AG09319 (cell line): Measurements from ENCODE around the gene ARHGAP26.

ENCODE experiments used
- DNase-seq: peaks from one replicate; pipeline ENCODE4 v3.0.0-alpha.2; 2010; ENCODE audit warnings: low read depth; ENCODE audit errors: extremely low read depth
- TF ChIP-seq, protein P1 (sequence below): IDR thresholded peaks from 2 replicates; pipeline ENCODE4 v1.5.1; 2011; ENCODE audit warnings: low read depth, mild to moderate bottlenecking, inconsistent platforms, low read length, moderate library complexity

The ARHGAP26 gene

DNA sequence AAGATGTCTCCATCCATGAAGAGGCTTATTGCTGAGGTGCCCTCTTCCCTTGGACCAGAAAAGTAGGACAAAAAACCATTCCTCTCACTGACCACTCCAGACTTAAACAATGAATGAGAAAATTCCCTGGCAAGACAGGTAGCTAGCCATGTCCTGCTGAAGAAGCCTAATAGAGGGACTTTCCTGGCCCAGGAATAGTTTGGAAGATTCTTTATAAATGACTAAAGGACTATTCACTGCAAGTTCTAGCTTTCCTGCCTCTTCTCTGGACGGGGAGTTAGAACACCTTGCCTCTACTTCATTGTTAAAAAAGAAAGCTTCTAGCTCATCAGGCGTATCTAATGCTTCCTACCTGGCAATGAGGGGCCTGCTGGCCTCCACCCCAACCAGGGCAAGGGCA lies 479.7 kb downstream of the ARHGAP26 start:
- no peak for DNase-seq
- TF ChIP-seq, protein P1, sequence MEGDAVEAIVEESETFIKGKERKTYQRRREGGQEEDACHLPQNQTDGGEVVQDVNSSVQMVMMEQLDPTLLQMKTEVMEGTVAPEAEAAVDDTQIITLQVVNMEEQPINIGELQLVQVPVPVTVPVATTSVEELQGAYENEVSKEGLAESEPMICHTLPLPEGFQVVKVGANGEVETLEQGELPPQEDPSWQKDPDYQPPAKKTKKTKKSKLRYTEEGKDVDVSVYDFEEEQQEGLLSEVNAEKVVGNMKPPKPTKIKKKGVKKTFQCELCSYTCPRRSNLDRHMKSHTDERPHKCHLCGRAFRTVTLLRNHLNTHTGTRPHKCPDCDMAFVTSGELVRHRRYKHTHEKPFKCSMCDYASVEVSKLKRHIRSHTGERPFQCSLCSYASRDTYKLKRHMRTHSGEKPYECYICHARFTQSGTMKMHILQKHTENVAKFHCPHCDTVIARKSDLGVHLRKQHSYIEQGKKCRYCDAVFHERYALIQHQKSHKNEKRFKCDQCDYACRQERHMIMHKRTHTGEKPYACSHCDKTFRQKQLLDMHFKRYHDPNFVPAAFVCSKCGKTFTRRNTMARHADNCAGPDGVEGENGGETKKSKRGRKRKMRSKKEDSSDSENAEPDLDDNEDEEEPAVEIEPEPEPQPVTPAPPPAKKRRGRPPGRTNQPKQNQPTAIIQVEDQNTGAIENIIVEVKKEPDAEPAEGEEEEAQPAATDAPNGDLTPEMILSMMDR = no peak

DNA sequence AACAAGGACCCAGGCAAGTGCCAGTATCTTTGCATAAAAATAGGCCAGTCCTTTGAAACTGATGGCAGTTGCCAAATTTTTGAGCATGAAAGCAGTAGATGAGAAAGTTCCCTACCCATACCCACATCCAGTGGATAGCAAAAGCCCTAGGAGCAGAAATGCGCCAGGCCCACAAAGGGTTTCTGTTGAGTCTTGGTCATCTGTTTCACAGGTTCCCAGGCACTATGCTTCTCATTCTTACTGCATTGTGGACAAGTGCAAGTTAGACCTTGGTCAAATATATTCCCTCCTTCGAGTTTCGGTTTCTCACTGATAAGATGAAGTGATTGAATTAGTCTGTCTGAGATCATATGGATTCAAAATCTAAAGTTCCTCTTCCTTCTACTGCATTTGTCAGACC lies 481.0 kb downstream of the ARHGAP26 start:
- TF ChIP-seq, protein P1 = no peak
- DNase-seq = no peak

DNA sequence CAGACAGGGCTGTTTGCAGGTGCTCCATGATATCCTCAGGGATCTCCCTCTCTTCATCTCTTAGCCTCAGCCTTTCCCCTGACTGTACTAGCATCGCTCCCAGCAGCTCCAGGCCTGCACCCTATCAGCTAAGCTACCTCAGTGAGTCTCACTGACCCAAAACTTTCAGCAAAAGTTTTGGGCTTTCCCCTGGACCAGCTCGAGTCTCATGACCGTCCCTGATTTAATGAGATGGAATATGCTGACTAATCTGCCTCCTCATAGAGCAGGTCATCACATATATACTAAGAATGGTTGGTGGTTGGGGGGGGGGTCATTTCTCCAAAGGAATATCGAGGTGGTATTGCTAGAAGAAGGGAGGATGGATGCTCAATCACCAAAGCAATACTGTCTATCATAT lies 481.8 kb downstream of the ARHGAP26 start:
- TF ChIP-seq, protein P1 = no peak
- no peak for DNase-seq

DNA sequence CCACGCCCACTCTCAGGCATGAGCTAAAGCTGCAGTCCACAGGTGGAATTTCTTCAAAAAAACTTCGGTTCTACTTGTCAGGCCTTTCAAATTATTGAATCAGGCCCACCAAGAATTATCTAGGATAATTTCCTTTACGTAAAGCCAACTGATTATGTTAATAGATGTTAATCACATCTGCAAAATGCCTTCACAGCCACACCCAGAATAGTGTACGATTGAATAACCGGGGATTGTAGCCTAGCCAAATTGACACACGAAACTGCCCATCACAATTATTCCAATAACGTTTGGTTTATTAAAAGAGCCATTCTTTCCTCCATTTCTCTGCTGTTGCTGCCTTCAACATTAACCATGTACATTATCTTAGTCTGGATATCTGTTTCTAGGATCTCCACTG lies 484.6 kb downstream of the ARHGAP26 start:
- TF ChIP-seq, protein P1 = no peak
- DNase-seq = no peak

DNA sequence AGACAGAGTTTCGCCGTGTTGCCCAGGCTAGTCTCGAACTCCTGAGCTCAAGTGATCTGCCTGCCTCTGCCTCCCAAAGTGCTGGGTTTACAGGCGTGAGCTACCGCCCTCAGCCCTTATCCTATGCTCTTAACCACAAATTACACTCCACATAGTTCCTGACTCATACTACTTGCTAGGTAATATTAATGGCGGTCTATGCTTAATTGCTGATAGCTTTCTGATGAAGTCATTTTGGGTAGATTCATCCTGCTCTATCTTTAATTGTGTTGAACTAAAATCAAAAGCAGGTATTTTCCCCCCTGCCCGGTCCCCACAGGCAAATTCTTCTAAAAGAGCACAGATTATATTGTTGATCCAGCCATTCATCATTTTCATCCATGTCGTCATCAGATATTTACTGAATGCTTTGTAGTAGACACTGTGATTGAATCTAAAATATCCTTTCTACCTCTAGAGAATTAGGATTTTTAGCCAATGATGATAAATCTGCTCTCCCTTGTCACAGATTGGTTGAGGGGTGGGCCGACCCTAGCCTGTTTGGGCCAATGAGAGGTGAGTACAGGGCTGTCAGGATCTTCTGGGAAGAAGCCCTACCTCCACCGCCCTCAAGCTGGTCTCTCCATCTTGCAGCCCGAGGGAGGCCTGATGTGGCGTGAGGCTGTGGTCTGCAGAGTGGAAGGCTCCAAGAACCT lies 488.5 kb downstream of the ARHGAP26 start:
- no peak for DNase-seq
- TF ChIP-seq, protein P1 = no peak

DNA sequence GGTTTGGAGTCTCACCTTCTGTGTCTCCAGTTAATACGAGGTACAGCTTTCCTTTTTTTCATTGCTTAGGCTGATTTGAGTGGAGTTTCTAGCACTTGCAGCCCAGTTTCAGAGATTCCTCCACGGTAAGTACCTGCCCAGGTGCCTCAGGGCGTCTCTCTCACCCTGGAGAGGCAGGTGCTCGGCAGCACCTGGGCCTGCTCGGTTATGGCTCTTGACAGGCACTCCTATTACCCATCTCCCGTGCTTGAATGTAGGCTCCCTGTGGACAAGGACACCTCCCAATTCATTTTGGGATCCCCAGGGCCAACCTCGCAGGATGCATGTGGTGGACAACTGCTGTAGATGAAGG lies 489.1 kb downstream of the ARHGAP26 start:
- no peak for DNase-seq
- TF ChIP-seq, protein P1 = no peak

DNA sequence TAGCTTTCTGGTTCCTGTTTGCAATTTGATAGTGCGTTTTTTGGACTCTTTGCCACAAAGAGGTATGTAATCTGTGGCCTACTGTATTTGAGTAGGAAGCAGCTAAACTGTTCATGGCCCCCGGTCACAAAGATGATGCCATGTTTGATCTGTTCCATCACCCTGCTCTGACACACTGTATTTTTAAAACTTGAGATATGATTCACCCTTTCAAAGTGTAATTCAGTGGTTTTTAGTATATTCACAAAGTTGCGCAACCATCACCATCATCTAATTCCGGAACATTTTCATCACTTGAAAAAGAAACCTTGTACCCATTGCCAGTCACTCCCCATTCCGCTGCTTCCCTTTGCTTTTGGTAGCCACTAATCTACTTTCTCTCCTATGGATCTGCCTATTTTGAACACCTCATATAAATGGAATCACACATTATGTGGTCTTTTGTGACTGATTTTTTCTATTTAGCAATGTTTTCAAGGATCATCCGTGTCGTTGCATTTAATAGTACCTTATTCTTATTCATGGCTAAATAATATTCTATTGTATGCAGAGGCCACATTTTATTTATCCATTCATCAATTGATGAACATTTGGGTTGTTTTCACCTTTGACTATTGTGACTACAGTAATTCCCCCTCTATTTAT lies 491.7 kb downstream of the ARHGAP26 start:
- TF ChIP-seq, protein P1 = no peak
- DNase-seq = no peak
